Common myeloid progenitor, CD34-positive (primary cell): Measurements from ENCODE around the gene EVL.

ENCODE experiments used
- CTCF ChIA-PET: fragments of 350-600 bp; sonication (Branson Sonifier 250); formaldehyde crosslinking; loops from one replicate; lab custom pipeline; 2021; ENCODE audit warnings: antibody characterized with exemption; lab: Charles Lee
- POLR2A ChIA-PET: fragments of 350-600 bp; sonication (Branson Sonifier 250); formaldehyde crosslinking; loops from one replicate; lab custom pipeline; 2021; ENCODE audit warnings: antibody characterized with exemption; lab: Charles Lee
- DNase-seq, 3 donors: peaks; one replicate each; pipeline versions ENCODE4 v3.0.0 to v3.0.0-alpha.2; 2013
- H3K27ac ChIP-seq, 2 experiments: 1 replicate in 1 of 2; 2 replicates in 1 of 2; pipeline ENCODE4 v1.7.0; 2013; ENCODE audit warnings: inconsistent platforms in 2 of 2, low read length in 2 of 2, mild to moderate bottlenecking in 2 of 2, low read depth in 1 of 2, moderate library complexity in 1 of 2; ENCODE audit not compliant: severe bottlenecking in 2 of 2, insufficient read depth in 1 of 2, poor library complexity in 1 of 2
- H3K27me3 ChIP-seq, 5 experiments: replicated peaks in 2 of 5; 1 replicate in 3 of 5; 2 replicates in 2 of 5; pipeline versions ENCODE4 v1.6.1 to v1.7.0; 2013; ENCODE audit warnings: low read length in 4 of 5, mild to moderate bottlenecking in 2 of 5, moderate library complexity in 2 of 5, inconsistent platforms in 1 of 5; ENCODE audit not compliant: insufficient read depth in 5 of 5, control insufficient read depth in 4 of 5
- H3K36me3 ChIP-seq, 4 experiments: 1 replicate in 2 of 4; 2 replicates in 2 of 4; pipeline versions ENCODE4 v1.6.1 to v1.7.0; 2013; ENCODE audit warnings: low read length in 3 of 4, control low read depth in 1 of 4, mild to moderate bottlenecking in 1 of 4; ENCODE audit not compliant: control insufficient read depth in 4 of 4, insufficient read depth in 4 of 4
- H3K4me1 ChIP-seq, 4 experiments: 1 replicate in 3 of 4; 2 replicates in 1 of 4; pipeline versions ENCODE4 v1.6.1 to v1.7.1; 2013; ENCODE audit warnings: low read length in 3 of 4, mild to moderate bottlenecking in 3 of 4, control low read depth in 1 of 4, inconsistent platforms in 1 of 4, moderate library complexity in 1 of 4; ENCODE audit not compliant: control insufficient read depth in 4 of 4, insufficient read depth in 4 of 4; ENCODE audit errors: control extremely low read depth in 1 of 4
- H3K4me3 ChIP-seq, 7 experiments: 1 replicate in 4 of 7; 2 replicates in 3 of 7; pipeline versions ENCODE4 v1.5.1 to v1.7.0; 2013; ENCODE audit warnings: mild to moderate bottlenecking in 7 of 7, low read length in 6 of 7, moderate library complexity in 6 of 7, inconsistent platforms in 2 of 7, low read depth in 2 of 7, control low read depth in 1 of 7; ENCODE audit not compliant: insufficient read depth in 4 of 7, control insufficient read depth in 1 of 7; ENCODE audit errors: extremely low read depth in 1 of 7
- H3K9me3 ChIP-seq, 5 experiments: 1 replicate in 4 of 5; 2 replicates in 1 of 5; pipeline versions ENCODE4 v1.6.1 to v1.7.1; 2013; ENCODE audit warnings: low read length in 4 of 5, mild to moderate bottlenecking in 2 of 5, inconsistent platforms in 1 of 5, low read depth in 1 of 5, moderate library complexity in 1 of 5; ENCODE audit not compliant: control insufficient read depth in 4 of 5, insufficient read depth in 2 of 5; ENCODE audit errors: control extremely low read depth in 1 of 5
- WGBS: methylation state at CpG from one replicate; pipeline ENCODE4 v1.1.5; 2013; ENCODE audit not compliant: insufficient coverage; 5-methylcytosine and 5-hydroxymethylcytosine counted together

The EVL gene

DNA sequence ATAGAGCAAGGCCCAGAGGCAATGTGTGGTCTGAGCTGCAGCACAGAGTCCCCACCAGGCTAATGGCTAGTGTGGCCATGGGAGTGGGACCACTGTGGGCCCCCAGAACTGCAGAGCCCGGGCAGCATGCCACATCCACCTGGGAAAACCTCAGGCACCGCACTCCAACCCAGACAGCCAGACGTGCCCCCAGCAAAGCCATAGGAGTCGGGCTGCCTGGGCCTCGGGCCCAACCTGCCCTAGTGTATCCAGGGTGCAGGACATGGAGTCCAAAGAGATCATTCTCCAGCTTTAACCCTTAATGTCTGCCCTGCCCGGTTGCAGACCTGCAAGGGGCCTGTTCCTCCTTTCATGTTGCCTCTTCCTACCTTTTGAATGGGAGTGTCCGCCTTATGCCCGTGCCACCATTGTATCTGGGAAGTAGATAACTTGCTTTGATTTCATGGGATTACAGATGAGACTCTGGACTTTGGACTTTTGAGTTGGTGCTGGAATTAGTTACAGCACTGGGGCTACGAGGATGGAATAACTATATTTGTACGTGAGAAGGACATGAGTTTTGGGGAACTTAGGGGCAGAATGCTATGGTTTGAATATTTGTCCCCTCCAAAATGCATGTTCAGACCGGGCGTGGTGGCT, 123.3 kb downstream of the EVL start:
- no peak overlapping the region for H3K27ac ChIP-seq
- ChIA-PET CTCF (interaction anchor here (0.8 to 1.8 kb wide), 3 partner anchors 33 to 48 kb away, joined by 3 to 4 read pairs (median 4); no protein-coding TSS in a partner anchor), POLR2A (no interaction called here)
- no peaks in the 10 kb centered on the region for H3K27me3 ChIP-seq
- H3K36me3 ChIP-seq: no peaks in the 10 kb centered on the region
- H3K9me3 ChIP-seq: no peaks in the 10 kb centered on the region
- WGBS: 91% methylated on average over 10 of the region's 12 CpGs
- H3K4me3 ChIP-seq: no peak overlapping the region
- peaks cover 0 to 16% (median 12%) of the 10 kb centered on the region in 4 experiments for H3K4me1 ChIP-seq
- no peak for DNase-seq

DNA sequence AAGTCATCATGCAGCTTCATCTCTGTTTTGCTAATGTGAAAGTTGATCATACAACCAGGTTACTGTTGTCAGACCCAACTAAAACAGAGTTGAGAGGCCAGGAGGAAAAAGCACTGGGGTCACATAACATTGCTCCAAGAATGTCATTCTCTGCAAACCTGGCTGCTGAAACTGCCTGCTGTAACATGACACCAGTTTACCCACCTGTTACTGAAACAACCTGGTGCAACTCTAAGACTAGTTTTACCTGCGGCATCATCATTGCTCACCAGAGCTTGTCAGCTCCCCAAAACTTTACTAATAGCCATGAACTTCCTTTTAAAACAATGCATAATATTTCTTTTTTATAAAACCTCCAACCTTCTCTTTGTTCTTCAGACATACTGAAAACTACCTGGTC, 124.9 kb downstream of the EVL start:
- H3K9me3 ChIP-seq: no peaks in the 10 kb centered on the region
- H3K27ac ChIP-seq: no peak overlapping the region
- H3K27me3 ChIP-seq: no peaks in the 10 kb centered on the region
- no peaks in the 10 kb centered on the region for H3K36me3 ChIP-seq
- no peak overlapping the region for H3K4me3 ChIP-seq
- 91% methylated on average over 1 of the region's 1 CpG for WGBS
- ChIA-PET POLR2A (interaction anchor here (0.6 kb wide), 1 partner anchor 44 kb away, joined by 3 read pairs; no protein-coding TSS in a partner anchor), CTCF (interaction anchor here (0.7 to 5.1 kb wide), 8 partner anchors 11 to 82 kb away, joined by 3 to 61 read pairs (median 7); no protein-coding TSS in a partner anchor)
- DNase-seq: peak in 2 of 3 donors; percentile 26 to 33
- peaks cover 0 to 18% (median 14%) of the 10 kb centered on the region in 4 experiments for H3K4me1 ChIP-seq

DNA sequence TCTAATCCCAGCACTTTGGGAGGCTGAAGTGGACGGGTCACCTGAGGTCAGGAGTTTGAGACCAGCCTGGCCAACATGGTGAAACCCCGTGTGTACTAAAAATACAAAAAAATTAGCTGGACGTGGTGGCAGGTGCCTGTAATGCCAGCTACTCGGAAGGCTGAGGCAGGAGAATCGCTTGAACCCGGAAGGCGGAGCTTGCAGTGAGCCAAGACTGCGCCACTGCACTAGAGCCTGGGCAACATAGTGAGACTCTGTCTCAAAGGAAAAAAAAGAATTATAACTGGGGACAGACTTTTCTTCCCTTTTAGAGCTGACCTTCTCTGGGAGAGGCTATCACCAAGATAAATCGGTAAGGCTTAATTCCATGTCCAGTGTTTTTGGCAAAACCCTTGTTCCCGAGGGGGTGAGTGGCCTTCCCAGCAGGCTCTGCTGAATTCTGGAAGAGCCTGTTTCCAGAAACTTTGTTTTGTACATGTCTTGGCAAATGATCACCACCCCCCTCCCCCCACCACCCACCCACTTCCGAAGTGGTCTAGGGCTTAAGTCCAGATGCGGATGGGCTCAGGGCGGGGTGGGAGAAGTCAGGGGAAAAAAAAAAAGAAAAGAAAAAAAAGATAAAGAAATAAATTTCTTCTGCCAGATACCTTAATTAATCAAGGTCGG, 126.5 kb downstream of the EVL start:
- no peak overlapping the region for H3K4me3 ChIP-seq
- no peaks in the 10 kb centered on the region for H3K9me3 ChIP-seq
- DNase-seq: no peak
- ChIA-PET POLR2A (interaction anchor here (0.6 to 2.6 kb wide), 3 partner anchors 23 to 170 kb away, joined by 3 to 8 read pairs (median 4); no protein-coding TSS in a partner anchor), CTCF (interaction anchor here (0.6 to 5.1 kb wide), 30 partner anchors 7 to 210 kb away, joined by 3 to 61 read pairs (median 7); no protein-coding TSS in a partner anchor)
- peak overlapping the region in 1 of 2 experiments; percentile 77 for H3K27ac ChIP-seq
- H3K27me3 ChIP-seq: no peaks in the 10 kb centered on the region
- 96% methylated on average over 9 of the region's 14 CpGs for WGBS
- H3K4me1 ChIP-seq: peaks cover 0 to 18% (median 14%) of the 10 kb centered on the region in 4 experiments
- H3K36me3 ChIP-seq: no peaks in the 10 kb centered on the region

DNA sequence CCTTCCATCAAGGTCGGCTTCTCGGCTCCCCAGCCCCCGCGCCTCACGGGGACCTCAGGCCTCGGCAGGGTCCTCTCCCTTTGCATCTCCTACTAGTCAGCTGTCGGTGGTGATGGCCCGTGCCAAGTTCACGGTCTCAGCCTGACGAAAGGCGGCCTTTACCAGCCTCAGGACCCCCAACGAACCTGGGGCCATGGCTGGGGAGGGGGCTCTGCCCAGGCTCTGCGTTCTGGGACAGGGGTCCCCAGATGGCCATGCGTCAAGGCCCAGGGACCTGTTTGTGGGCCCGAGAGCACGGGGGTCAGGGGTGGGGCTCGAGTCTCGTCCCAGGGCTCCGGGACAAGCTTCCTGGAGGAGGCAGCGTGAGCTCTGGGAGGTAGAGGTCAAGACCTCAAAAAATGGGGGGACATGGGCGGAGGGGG, 127.0 kb downstream of the EVL start:
- ChIA-PET CTCF (interaction anchor here (0.6 to 5.1 kb wide), 44 partner anchors 8 to 215 kb away, joined by 3 to 61 read pairs (median 5); no protein-coding TSS in a partner anchor), POLR2A (interaction anchor here (0.6 to 2.6 kb wide), 5 partner anchors 22 to 169 kb away, joined by 3 to 10 read pairs (median 4); no protein-coding TSS in a partner anchor)
- H3K4me1 ChIP-seq: peaks cover 0 to 18% (median 14%) of the 10 kb centered on the region in 4 experiments
- H3K9me3 ChIP-seq: no peaks in the 10 kb centered on the region
- no peaks in the 10 kb centered on the region for H3K36me3 ChIP-seq
- no peaks in the 10 kb centered on the region for H3K27me3 ChIP-seq
- DNase-seq: peak in 1 of 3 donors; percentile 11
- 57% methylated on average over 16 of the region's 21 CpGs for WGBS
- H3K27ac ChIP-seq: peak overlapping the region; percentile 54 to 77
- H3K4me3 ChIP-seq: peak overlapping the region in 6 of 7 experiments; percentile 19 to 70 (median 46)

DNA sequence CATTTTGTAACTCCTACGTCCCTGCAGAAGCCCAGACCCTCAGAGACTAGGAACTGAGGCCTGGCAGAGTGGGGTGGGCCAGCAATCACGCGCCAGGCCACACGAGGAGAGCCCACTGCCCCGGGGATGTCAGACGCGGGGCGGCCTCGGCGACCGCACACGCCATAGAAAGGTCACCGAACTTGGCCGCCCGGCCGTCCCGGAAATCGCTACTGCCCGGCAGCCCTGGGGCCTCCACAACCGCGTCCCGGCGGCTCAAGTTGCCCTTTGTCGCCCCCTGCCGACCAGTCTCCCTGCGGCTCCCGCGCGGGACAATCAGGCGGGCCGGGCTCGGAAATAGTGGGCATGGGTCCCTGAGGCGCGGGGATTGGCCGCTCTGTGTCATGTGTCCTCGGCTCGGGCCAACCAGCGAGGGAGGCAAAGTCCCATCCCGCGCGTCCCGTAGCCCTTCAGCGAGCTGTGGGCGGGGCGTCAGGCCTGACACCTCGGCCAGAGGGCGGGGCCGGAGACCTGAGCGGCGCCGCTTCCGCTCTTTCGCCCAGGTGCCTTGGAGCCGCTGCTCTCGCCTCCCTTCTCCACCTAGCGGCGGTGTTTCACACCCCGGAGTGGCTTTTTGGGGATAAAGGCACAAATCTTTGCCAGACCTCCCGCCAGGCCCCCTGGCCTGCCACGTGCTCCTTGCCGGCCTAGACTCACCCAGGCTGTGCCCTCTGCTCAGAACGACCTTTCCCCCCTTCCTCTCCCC, 127.6 kb downstream of the EVL start:
- DNase-seq: peak; percentile 98 to 99 (median 99)
- ChIA-PET POLR2A (interaction anchor here (0.6 to 2.6 kb wide), 7 partner anchors 22 to 168 kb away, joined by 3 to 10 read pairs (median 3); no protein-coding TSS in a partner anchor), CTCF (interaction anchor here (0.6 to 5.1 kb wide), 54 partner anchors 8 to 217 kb away, joined by 3 to 61 read pairs (median 5); no protein-coding TSS in a partner anchor)
- H3K36me3 ChIP-seq: no peaks in the 10 kb centered on the region
- H3K4me1 ChIP-seq: peaks cover 0 to 18% (median 14%) of the 10 kb centered on the region in 4 experiments
- H3K9me3 ChIP-seq: no peaks in the 10 kb centered on the region
- H3K27me3 ChIP-seq: no peaks in the 10 kb centered on the region
- WGBS: under 1% methylated on average over 59 of the region's 62 CpGs
- H3K27ac ChIP-seq: peak overlapping the region; percentile 54 to 77
- peak overlapping the region in 6 of 7 experiments; percentile 25 to 70 (median 52) for H3K4me3 ChIP-seq
